ENCODE measurements around the gene SYNE3. TPM values are rescaled to one million over a fixed set of nuclear protein-coding genes. Genes with fewer than 3 reads are reported as not detected.
"Not testable (repeated sequence)": the region's sequence is repeated elsewhere in the genome, so short reads cannot be mapped to it uniquely, and the experiment has no call there.

SYNE3 gene
- total RNA-seq, 1 donor from 2014 or later = 76.2 TPM

- intact Hi-C loops (cut with micrococcal nuclease) = not testable (repeated sequence)
Observed at GRCh38 chr14:95510344-95510743, 6.1 kb downstream of the SYNE3 start.

DNA sequence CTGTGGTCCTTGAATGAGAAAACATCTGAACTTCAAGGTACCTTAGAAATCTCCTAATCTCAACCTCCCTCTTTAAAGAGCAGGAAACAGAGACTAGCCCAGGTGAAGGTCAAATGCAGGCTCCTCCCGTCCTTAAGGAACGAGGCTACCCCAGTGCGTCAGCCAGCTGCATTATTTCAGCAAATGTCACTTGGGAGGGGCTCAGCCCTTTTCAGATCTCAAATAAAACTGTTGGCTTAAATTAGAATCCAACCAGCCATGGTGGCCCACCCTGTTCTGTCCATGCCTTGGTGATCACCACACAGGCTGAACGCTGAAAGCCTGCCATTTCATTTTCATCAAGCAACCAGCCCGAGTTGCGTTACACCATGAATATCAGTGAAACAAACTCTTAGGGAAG, 7.0 kb downstream of the SYNE3 start:
- intact Hi-C loops (cut with micrococcal nuclease) = no loop called here

- intact Hi-C loops (cut with micrococcal nuclease) = no loop called here
Observed at GRCh38 chr14:95508377-95508776, 8.1 kb downstream of the SYNE3 start.

- intact Hi-C loops (cut with micrococcal nuclease) = no loop called here
Observed at GRCh38 chr14:95507701-95508103, 8.7 kb downstream of the SYNE3 start.

GRCh38 chr14:95507174-95507573, 9.3 kb downstream of the SYNE3 start:
- intact Hi-C loops (cut with micrococcal nuclease) = no loop called here

DNA sequence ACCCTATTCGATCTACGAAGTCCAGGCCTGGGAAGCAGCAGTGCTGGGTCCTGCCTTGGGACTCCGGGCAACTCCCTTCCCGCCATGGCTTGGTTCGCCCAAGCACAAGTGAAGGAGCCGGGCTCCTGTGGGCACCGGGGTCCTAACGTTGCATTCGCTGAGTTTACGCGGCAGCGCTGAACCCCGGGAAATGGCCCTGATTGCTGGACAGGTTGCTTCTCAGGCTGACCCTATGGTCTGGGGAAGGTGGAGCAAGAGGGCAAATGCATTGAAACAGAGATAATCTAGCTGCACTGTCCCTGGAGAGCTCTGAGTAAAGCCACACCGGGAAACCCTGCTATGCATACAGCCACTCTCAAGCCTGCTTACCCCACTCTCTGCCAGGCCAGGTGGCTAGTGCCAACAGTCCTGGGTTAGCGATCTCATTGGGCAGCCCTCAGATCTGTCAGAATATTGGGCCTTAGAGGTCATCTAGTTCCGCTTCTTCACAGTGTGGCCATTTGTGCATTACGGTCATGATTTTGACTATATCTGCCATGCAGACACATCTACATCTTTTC, 11.3 kb downstream of the SYNE3 start:
- intact Hi-C loops (cut with micrococcal nuclease) = no loop called here

GRCh38 chr14:95504135-95505029, 12.1 kb downstream of the SYNE3 start:
- intact Hi-C loops (cut with micrococcal nuclease) = loop anchor here (1.0 kb wide), 1 partner anchor 8 kb away; no protein-coding TSS in a partner anchor

DNA sequence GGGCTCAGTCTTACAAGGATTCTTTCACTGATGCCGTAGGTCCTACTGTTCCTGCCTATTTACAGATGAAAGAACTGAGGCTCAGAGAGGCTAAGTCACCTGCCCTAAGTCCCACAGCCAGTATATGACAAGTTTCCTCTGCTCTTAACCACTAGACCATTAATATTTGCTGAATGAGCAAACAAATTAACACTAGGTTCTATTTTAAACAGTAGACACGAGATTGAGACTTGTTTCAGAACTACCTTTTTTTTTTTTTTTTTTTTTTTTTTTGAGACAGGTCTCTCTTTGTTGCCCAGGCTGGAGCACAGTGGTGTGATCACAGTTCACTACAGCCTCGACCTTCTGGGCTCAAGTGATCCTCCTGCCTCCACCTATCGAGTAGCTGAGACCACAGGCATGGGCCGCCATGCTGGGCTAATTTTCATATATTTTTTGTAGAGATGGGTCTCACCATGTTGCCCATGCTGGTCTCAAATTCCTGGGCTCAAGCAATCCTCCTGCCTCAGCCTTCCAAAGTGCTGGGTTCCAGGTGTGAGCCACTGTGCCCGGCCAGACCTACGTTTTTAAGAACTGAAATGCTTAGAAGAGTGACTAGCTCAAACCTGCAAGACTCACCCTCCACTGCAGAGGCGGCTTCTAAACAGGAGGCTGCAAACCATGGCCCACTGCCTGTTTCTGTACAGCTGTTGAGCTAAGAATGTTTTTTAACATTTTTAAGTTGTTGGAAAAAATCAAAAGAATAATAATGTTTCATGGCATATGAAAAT, 12.9 kb downstream of the SYNE3 start:
- intact Hi-C loops (cut with micrococcal nuclease) = loop anchor here (1.0 kb wide), 1 partner anchor 7 kb away; no protein-coding TSS in a partner anchor

- intact Hi-C loops (cut with micrococcal nuclease) = no loop called here
Observed at GRCh38 chr14:95502381-95502950, 14.0 kb downstream of the SYNE3 start.

DNA sequence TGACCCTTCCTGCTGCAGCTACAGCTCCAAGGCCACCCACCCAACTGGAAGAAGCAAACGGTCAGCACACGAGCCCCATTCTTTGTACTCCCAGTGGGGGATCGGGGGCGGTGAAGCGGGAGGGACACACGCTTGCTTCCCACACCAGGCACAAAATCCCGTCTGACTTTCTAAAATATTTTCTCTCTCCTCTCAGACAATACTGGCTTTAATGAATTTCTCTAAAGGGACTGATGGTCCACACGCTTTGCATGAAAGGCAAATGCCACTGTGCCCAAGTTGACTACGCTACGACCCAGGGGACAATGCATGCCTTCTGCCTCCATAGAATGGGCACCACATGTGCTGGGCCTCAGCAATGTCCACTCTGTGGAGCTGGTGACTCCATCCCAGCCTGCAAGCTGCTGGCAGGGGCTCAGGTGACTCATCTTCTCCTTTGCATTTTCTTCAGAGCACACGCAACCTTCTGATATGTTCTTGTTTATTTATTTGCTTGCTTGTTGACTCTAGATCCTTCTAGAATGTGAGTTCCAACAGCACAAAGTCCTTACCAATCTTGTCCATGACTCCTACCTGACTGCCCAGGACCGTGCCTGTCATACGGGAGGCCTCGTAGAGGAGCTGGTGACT, 15.6 kb downstream of the SYNE3 start:
- intact Hi-C loops (cut with micrococcal nuclease) = no loop called here

DNA sequence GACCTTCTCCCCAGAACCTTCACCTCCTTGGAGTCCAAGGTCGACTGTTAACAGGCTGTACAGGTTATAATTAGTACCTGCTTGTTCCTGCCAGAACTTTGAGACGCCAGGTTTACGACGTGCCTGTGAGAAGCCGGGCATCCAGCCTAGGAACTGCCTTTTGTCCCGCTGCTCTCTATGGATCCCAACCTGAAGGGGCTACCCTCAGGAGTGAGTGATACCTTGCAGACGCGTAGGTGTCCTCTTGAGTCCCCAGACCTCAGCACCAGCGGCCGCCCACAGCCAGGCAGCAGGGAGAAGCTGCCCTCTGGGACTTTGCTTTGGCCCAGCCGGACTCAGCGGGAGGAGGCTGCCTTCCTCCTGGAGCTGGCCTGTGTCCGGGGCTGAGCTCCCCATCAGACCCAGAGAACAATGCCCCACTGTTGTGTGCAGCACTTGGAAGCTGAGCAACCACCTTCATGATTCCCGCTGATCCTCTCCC, 16.2 kb downstream of the SYNE3 start:
- intact Hi-C loops (cut with micrococcal nuclease) = no loop called here

DNA sequence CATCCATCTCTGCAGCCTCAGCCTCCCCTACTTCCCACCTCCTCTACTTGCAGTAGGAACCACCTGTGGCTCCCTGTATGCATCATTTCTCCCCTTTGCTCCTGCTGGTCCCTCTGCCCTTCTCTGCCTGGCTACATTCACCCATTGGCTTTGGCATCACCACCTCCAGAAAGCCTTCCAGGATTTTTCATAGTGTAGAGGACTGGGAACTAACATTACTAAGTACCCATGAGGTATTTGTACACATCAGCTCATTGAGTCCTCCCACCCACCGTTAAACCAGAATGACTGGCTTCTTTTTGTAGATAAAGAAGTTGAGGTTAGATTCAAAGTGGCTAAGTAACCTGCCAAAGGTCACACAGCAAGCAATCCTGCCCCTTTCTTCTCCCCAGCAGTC, 17.1 kb downstream of the SYNE3 start:
- intact Hi-C loops (cut with micrococcal nuclease) = no loop called here

DNA sequence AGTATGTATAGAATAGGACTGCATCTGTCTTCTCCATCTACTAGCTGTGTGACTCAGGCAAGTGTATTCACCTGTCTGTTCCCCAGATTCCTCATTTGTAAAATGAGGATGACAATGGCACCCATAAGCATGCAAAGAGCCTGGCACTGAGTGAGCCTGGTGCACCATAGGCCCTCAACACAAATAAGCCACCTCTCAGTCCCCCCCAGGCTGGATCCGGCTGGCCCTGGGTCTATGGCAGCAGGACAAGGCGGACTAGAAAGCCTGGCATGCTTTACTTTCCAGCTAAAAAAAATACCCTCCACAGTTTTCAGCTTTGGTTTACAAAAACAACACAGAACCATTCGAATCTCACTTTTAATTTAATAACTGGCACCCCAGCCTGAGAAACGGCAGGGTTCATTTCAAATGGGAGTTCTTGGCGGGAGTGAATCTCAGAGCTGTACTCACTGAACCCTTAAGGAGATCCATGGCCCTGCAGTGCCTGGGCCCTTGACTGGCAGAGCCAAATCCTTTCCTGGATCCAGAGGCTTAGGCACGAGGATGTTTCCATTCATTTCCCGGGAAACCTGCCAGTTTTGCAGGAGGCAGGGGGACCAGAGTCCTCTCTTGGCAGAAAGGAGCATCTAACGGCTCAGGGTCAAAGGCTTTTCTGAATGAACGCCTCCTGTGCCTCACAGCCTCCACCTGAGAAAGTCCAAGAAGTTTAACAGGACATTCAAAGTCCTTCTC, 17.7 kb downstream of the SYNE3 start:
- intact Hi-C loops (cut with micrococcal nuclease) = no loop called here

DNA sequence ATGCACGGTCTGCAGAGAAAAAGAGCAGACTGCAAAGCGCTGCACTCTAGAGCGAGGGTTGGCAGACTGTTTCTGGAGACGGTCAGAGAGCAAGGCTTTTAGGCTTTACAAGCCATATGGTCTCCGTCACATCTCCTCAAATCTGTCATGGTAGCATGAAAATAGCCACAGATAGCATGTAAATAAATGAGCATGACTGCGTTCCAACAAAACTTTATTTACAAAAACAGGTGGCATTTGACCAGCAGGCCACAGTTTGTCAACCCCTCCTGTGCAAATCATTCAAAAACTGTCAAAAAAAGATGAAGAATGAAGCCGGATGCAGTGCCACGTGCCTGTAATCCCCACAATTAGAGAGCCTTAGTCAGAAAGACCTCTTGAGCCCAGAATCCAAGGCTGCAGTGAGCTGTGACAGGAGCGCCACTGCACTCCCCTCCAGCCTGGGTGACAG, 18.9 kb downstream of the SYNE3 start:
- intact Hi-C loops (cut with micrococcal nuclease) = no loop called here

- intact Hi-C loops (cut with micrococcal nuclease) = loop anchor here (1.0 kb wide), 4 partner anchors 8 to 38 kb away; partner anchors contain the start of gene SYNE3
Observed at GRCh38 chr14:95496690-95497259, 19.7 kb downstream of the SYNE3 start.

- intact Hi-C loops (cut with micrococcal nuclease) = loop anchor here (1.0 kb wide), 4 partner anchors 8 to 38 kb away; partner anchors contain the start of gene SYNE3
Observed at GRCh38 chr14:95496111-95496681, 20.3 kb downstream of the SYNE3 start.

DNA sequence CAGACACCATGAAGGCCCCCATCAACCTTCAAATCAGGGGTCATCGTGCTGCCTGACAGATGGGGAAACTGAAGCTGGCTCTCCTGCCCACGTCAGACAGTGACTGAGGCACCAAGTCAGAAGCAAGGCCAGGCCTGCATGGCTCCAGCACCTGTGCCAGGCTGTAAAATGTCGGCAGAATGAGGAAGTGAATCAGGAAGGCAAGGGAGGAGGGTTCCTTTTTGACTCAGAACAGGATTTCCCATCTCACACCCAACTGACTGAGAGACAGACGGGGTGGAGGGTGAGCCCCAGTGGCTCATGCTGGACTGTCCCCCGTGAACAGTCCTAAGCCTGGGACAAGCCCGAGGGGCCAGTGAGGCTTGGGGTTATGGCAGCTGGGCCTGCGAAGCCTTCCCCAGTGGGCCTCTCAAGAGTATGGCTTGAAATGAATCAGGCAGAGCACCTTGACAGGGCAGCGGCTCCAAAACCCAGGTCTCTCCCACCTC, 20.9 kb downstream of the SYNE3 start:
- intact Hi-C loops (cut with micrococcal nuclease) = loop anchor here (1.0 to 2.0 kb wide), 5 partner anchors 9 to 39 kb away; partner anchors contain the start of gene SYNE3

DNA sequence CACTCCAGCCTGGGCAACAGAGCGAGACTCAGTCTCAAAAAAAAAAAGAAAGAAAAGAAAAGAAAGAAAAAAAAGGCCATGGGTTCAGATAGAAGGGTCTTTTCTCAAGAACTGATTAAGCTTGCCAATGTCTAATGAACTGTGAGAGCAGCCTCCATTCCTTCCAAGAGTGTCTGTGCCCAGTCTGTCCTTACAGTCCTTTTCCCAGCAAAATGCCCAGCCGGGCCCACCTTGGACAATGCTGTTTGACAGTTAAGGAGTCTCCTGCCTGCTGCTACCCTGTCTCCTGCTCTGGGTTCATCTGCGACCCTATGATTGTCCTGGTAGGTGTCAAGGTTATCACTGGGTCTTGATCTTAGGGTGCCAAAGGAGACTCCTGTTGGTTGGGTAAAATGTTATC, 21.4 kb downstream of the SYNE3 start:
- intact Hi-C loops (cut with micrococcal nuclease) = loop anchor here (2.0 kb wide), 1 partner anchor 28 kb away; no protein-coding TSS in a partner anchor

GRCh38 chr14:95494456-95494855, 22.0 kb downstream of the SYNE3 start:
- intact Hi-C loops (cut with micrococcal nuclease) = loop anchor here (2.0 kb wide), 1 partner anchor 28 kb away; no protein-coding TSS in a partner anchor

Measured in T-helper 1 cell treated with Interleukin-12 subunit alpha and Interleukin-12 subunit beta and Interleukin-4 antibody, amounts not matched to agents 30 ng/mL and 1 ng/mL, for 36 hours (primary cell).